Measurements from ENCODE around the gene SIAE.
"Not testable (repeated sequence)": the region's sequence is repeated elsewhere in the genome, so short reads cannot be mapped to it uniquely, and the experiment has no call there.

SIAE gene

GRCh38 chr11:124608147-124608546 is 65.4 kb downstream of the SIAE start:
- Histone ChIP-seq H3K14ac (ENCODE audit: low read length in 2 of 2) (no peak overlapping the region), H3K4me1 (ENCODE audit: control insufficient read depth, insufficient read depth, low read depth, low read length) (no peaks in the 10 kb centered on the region), H2BK15ac (ENCODE audit: low read depth, poor library complexity, severe bottlenecking) (no peak overlapping the region), H3K9me3 (ENCODE audit: control insufficient read depth, low read length) (no peaks in the 10 kb centered on the region), H4K91ac (ENCODE audit: low read length) (no peak overlapping the region), H3K4ac (ENCODE audit: low read depth in 1 of 2, low read length in 2 of 2) (no peak overlapping the region), H3K4me3 (ENCODE audit: insufficient read depth in 1 of 2, low read depth in 1 of 2, low read length in 2 of 2) (no peak overlapping the region), H3K18ac (ENCODE audit: low read depth in 1 of 2, low read length in 2 of 2) (no peak overlapping the region), H3K9ac (ENCODE audit: low read length) (no peak overlapping the region), H3K23ac (ENCODE audit: low read length in 2 of 2) (no peak overlapping the region), H4K8ac (ENCODE audit: low read length) (no peak overlapping the region), H3K27me3 (ENCODE audit: control insufficient read depth in 1 of 2, insufficient read depth in 1 of 2, low read length in 2 of 2) (peaks cover 0 to 12% of the 10 kb centered on the region in 2 experiments), H3K79me1 (replicated peaks; ENCODE audit: low read length, poor library complexity, severe bottlenecking) (no peaks in the 10 kb centered on the region), H3K4me2 (ENCODE audit: low read length, poor library complexity, severe bottlenecking) (no peak overlapping the region), H3K36me3 (ENCODE audit: control insufficient read depth in 1 of 2, insufficient read depth in 2 of 2, low read depth in 1 of 2, low read length in 2 of 2) (no peaks in the 10 kb centered on the region), H2AK5ac (ENCODE audit: low read length, severe bottlenecking) (no peak overlapping the region), H2BK5ac (ENCODE audit: low read depth, low read length, poor library complexity, severe bottlenecking) (no peak overlapping the region), H3K27ac (ENCODE audit: low read length, poor library complexity, severe bottlenecking) (no peak overlapping the region), H2AFZ (ENCODE audit: low read depth, low read length) (no peak overlapping the region), H2BK120ac (ENCODE audit: low read depth, low read length) (no peak overlapping the region), H2BK12ac (ENCODE audit: low read length in 2 of 2) (no peak overlapping the region)
- no peak for DNase-seq

GRCh38 chr11:124605719-124606118 is 67.8 kb downstream of the SIAE start:
- Histone ChIP-seq H3K79me1 (replicated peaks; ENCODE audit: low read length, poor library complexity, severe bottlenecking) (no peaks in the 10 kb centered on the region), H2BK5ac (ENCODE audit: low read depth, low read length, poor library complexity, severe bottlenecking) (no peak overlapping the region), H2BK15ac (ENCODE audit: low read depth, poor library complexity, severe bottlenecking) (no peak overlapping the region), H3K23ac (ENCODE audit: low read length in 2 of 2) (no peak overlapping the region), H2BK12ac (ENCODE audit: low read length in 2 of 2) (no peak overlapping the region), H3K36me3 (ENCODE audit: control insufficient read depth in 1 of 2, insufficient read depth in 2 of 2, low read depth in 1 of 2, low read length in 2 of 2) (no peaks in the 10 kb centered on the region), H3K4me3 (ENCODE audit: insufficient read depth in 1 of 2, low read depth in 1 of 2, low read length in 2 of 2) (no peak overlapping the region), H3K9ac (ENCODE audit: low read length) (no peak overlapping the region), H4K91ac (ENCODE audit: low read length) (no peak overlapping the region), H3K18ac (ENCODE audit: low read depth in 1 of 2, low read length in 2 of 2) (no peak overlapping the region), H2BK120ac (ENCODE audit: low read depth, low read length) (no peak overlapping the region), H4K8ac (ENCODE audit: low read length) (no peak overlapping the region), H3K14ac (ENCODE audit: low read length in 2 of 2) (no peak overlapping the region), H3K27ac (ENCODE audit: low read length, poor library complexity, severe bottlenecking) (no peak overlapping the region), H2AK5ac (ENCODE audit: low read length, severe bottlenecking) (no peak overlapping the region), H3K4me2 (ENCODE audit: low read length, poor library complexity, severe bottlenecking) (no peak overlapping the region), H3K9me3 (ENCODE audit: control insufficient read depth, low read length) (no peaks in the 10 kb centered on the region), H2AFZ (ENCODE audit: low read depth, low read length) (no peak overlapping the region), H3K4me1 (ENCODE audit: control insufficient read depth, insufficient read depth, low read depth, low read length) (no peaks in the 10 kb centered on the region), H3K27me3 (ENCODE audit: control insufficient read depth in 1 of 2, insufficient read depth in 1 of 2, low read length in 2 of 2) (no peaks in the 10 kb centered on the region), H3K4ac (ENCODE audit: low read depth in 1 of 2, low read length in 2 of 2) (no peak overlapping the region)
- 91% methylated on average over 3 of the region's 3 CpGs for WGBS
- no peak for DNase-seq

- not testable (repeated sequence) for H3K14ac ChIP-seq (ENCODE audit: low read length in 2 of 2); H2BK5ac ChIP-seq (ENCODE audit: low read depth, low read length, poor library complexity, severe bottlenecking); H4K91ac ChIP-seq (ENCODE audit: low read length); H2AFZ ChIP-seq (ENCODE audit: low read depth, low read length); H3K79me1 ChIP-seq (replicated peaks; ENCODE audit: low read length, poor library complexity, severe bottlenecking); H3K4ac ChIP-seq (ENCODE audit: low read depth in 1 of 2, low read length in 2 of 2); H2BK15ac ChIP-seq (ENCODE audit: low read depth, poor library complexity, severe bottlenecking); H3K18ac ChIP-seq (ENCODE audit: low read depth in 1 of 2, low read length in 2 of 2); H2AK5ac ChIP-seq (ENCODE audit: low read length, severe bottlenecking); H3K9ac ChIP-seq (ENCODE audit: low read length); H3K23ac ChIP-seq (ENCODE audit: low read length in 2 of 2); H3K4me1 ChIP-seq (ENCODE audit: control insufficient read depth, insufficient read depth, low read depth, low read length); H3K27ac ChIP-seq (ENCODE audit: low read length, poor library complexity, severe bottlenecking); H3K36me3 ChIP-seq (ENCODE audit: control insufficient read depth in 1 of 2, insufficient read depth in 2 of 2, low read depth in 1 of 2, low read length in 2 of 2); H3K4me3 ChIP-seq (ENCODE audit: insufficient read depth in 1 of 2, low read depth in 1 of 2, low read length in 2 of 2); H2BK12ac ChIP-seq (ENCODE audit: low read length in 2 of 2); H3K9me3 ChIP-seq (ENCODE audit: control insufficient read depth, low read length); H4K8ac ChIP-seq (ENCODE audit: low read length); H3K27me3 ChIP-seq (ENCODE audit: control insufficient read depth in 1 of 2, insufficient read depth in 1 of 2, low read length in 2 of 2); H3K4me2 ChIP-seq (ENCODE audit: low read length, poor library complexity, severe bottlenecking); DNase-seq; H2BK120ac ChIP-seq (ENCODE audit: low read depth, low read length)
- 75% methylated on average over 1 of the region's 3 CpGs for WGBS
Observed at GRCh38 chr11:124602723-124603122, 70.8 kb downstream of the SIAE start.

- H2BK12ac ChIP-seq (ENCODE audit: low read length in 2 of 2), result no peak overlapping the region
- no peak overlapping the region for H2AK5ac ChIP-seq (ENCODE audit: low read length, severe bottlenecking)
- no peak overlapping the region for H2BK5ac ChIP-seq (ENCODE audit: low read depth, low read length, poor library complexity, severe bottlenecking)
- no peak overlapping the region for H3K4me3 ChIP-seq (ENCODE audit: insufficient read depth in 1 of 2, low read depth in 1 of 2, low read length in 2 of 2)
- no peak overlapping the region for H3K23ac ChIP-seq (ENCODE audit: low read length in 2 of 2)
- no peak overlapping the region for H2BK15ac ChIP-seq (ENCODE audit: low read depth, poor library complexity, severe bottlenecking)
- WGBS, result 77% methylated on average over 3 of the region's 3 CpGs
- H3K36me3 ChIP-seq (ENCODE audit: control insufficient read depth in 1 of 2, insufficient read depth in 2 of 2, low read depth in 1 of 2, low read length in 2 of 2), result no peaks in the 10 kb centered on the region
- H2BK120ac ChIP-seq (ENCODE audit: low read depth, low read length), result no peak overlapping the region
- H3K4me2 ChIP-seq (ENCODE audit: low read length, poor library complexity, severe bottlenecking), result no peak overlapping the region
- H3K4ac ChIP-seq (ENCODE audit: low read depth in 1 of 2, low read length in 2 of 2), result no peak overlapping the region
- H3K27me3 ChIP-seq (ENCODE audit: control insufficient read depth in 1 of 2, insufficient read depth in 1 of 2, low read length in 2 of 2), result no peaks in the 10 kb centered on the region
- no peak overlapping the region for H4K91ac ChIP-seq (ENCODE audit: low read length)
- H3K79me1 ChIP-seq (replicated peaks; ENCODE audit: low read length, poor library complexity, severe bottlenecking), result no peaks in the 10 kb centered on the region
- H3K9me3 ChIP-seq (ENCODE audit: control insufficient read depth, low read length), result no peaks in the 10 kb centered on the region
- no peaks in the 10 kb centered on the region for H3K4me1 ChIP-seq (ENCODE audit: control insufficient read depth, insufficient read depth, low read depth, low read length)
- no peak overlapping the region for H3K27ac ChIP-seq (ENCODE audit: low read length, poor library complexity, severe bottlenecking)
- H2AFZ ChIP-seq (ENCODE audit: low read depth, low read length), result no peak overlapping the region
- H3K9ac ChIP-seq (ENCODE audit: low read length), result no peak overlapping the region
- DNase-seq, result no peak
- no peak overlapping the region for H3K14ac ChIP-seq (ENCODE audit: low read length in 2 of 2)
- no peak overlapping the region for H3K18ac ChIP-seq (ENCODE audit: low read depth in 1 of 2, low read length in 2 of 2)
- H4K8ac ChIP-seq (ENCODE audit: low read length), result no peak overlapping the region
Observed at GRCh38 chr11:124602193-124602592, 71.3 kb downstream of the SIAE start.
